Activated T-helper 17 cell treated with anti-CD3 and anti-CD28 coated beads, Interleukin-2, amount 50 U/mL, for 72 hours (primary cell): ENCODE data around the gene ASIC5. TPM values are rescaled to one million over a fixed set of nuclear protein-coding genes. Genes with fewer than 3 reads are reported as not detected.

Experiments used
- ATAC-seq: fragments of 150-1000 bp; cut with Tn5 transposase; replicated peaks from 2 replicates; pipeline ENCODE4 v1.10.0; 2021; ENCODE audit warnings: mild to moderate bottlenecking, moderate library complexity
- H3K27ac Mint-ChIP-seq: one replicate; pipeline ENCODE4 v1.8.0; 2022; ENCODE audit warnings: mixed read lengths
- H3K27me3 Mint-ChIP-seq: one replicate; pipeline ENCODE4 v1.8.0; 2022; ENCODE audit warnings: mixed read lengths
- H3K36me3 Mint-ChIP-seq: one replicate; pipeline ENCODE4 v1.8.0; 2022; ENCODE audit warnings: low read depth, mild to moderate bottlenecking, mixed read lengths
- H3K4me1 Mint-ChIP-seq: one replicate; pipeline ENCODE4 v1.8.0; 2022; ENCODE audit warnings: mixed read lengths
- H3K4me3 Mint-ChIP-seq: one replicate; pipeline ENCODE4 v1.8.0; 2022; ENCODE audit warnings: mild to moderate bottlenecking, mixed read lengths
- H3K9me3 Mint-ChIP-seq: one replicate; pipeline ENCODE4 v1.8.0; 2022; ENCODE audit warnings: mixed read lengths
- total RNA-seq, 2 donors: library from RNA; stranded (reverse); gene quantifications; one replicate each; pipeline ENCODE4 v1.2.3, GENCODE V29; 2022

Gene ASIC5
- total RNA-seq, 2 donors from 2014 or later: not detected

GRCh38 chr4:155846929-155847328 lies 19.1 kb downstream of the ASIC5 start:
- Mint-ChIP-seq H3K27me3 (no peaks in the 10 kb centered on the region), H3K27ac (no peak overlapping the region), H3K4me3 (no peak overlapping the region), H3K9me3 (no peaks in the 10 kb centered on the region), H3K36me3 (no peaks in the 10 kb centered on the region), H3K4me1 (no peaks in the 10 kb centered on the region)
- no peak for ATAC-seq

GRCh38 chr4:155842080-155842479 lies 24.0 kb downstream of the ASIC5 start:
- no peak overlapping the region for H3K4me3 Mint-ChIP-seq
- no peak overlapping the region for H3K27ac Mint-ChIP-seq
- ATAC-seq: no peak
- no peaks in the 10 kb centered on the region for H3K9me3 Mint-ChIP-seq
- no peaks in the 10 kb centered on the region for H3K36me3 Mint-ChIP-seq
- H3K27me3 Mint-ChIP-seq: peaks cover 7% of the 10 kb centered on the region
- no peaks in the 10 kb centered on the region for H3K4me1 Mint-ChIP-seq

GRCh38 chr4:155837203-155837796 lies 28.8 kb downstream of the ASIC5 start:
- no peak overlapping the region for H3K27ac Mint-ChIP-seq
- ATAC-seq: no peak
- no peaks in the 10 kb centered on the region for H3K9me3 Mint-ChIP-seq
- H3K4me3 Mint-ChIP-seq: no peak overlapping the region
- H3K27me3 Mint-ChIP-seq: peaks cover 7% of the 10 kb centered on the region
- H3K36me3 Mint-ChIP-seq: no peaks in the 10 kb centered on the region
- H3K4me1 Mint-ChIP-seq: no peaks in the 10 kb centered on the region

- no peak overlapping the region for H3K27ac Mint-ChIP-seq
- no peaks in the 10 kb centered on the region for H3K4me1 Mint-ChIP-seq
- no peaks in the 10 kb centered on the region for H3K27me3 Mint-ChIP-seq
- no peak overlapping the region for H3K4me3 Mint-ChIP-seq
- H3K9me3 Mint-ChIP-seq: no peaks in the 10 kb centered on the region
- H3K36me3 Mint-ChIP-seq: no peaks in the 10 kb centered on the region
- no peak for ATAC-seq
These were observed 33.4 kb downstream of the ASIC5 start for GRCh38 chr4:155832664-155833063.

GRCh38 chr4:155828628-155829027 lies 37.4 kb downstream of the ASIC5 start:
- Mint-ChIP-seq H3K9me3 (no peaks in the 10 kb centered on the region), H3K36me3 (no peaks in the 10 kb centered on the region), H3K27me3 (peaks cover 16% of the 10 kb centered on the region), H3K4me1 (no peaks in the 10 kb centered on the region), H3K27ac (no peak overlapping the region), H3K4me3 (no peak overlapping the region)
- ATAC-seq: no peak

- no peak for ATAC-seq
- H3K27me3 Mint-ChIP-seq: peaks cover 23% of the 10 kb centered on the region
- no peak overlapping the region for H3K4me3 Mint-ChIP-seq
- no peaks in the 10 kb centered on the region for H3K9me3 Mint-ChIP-seq
- no peak overlapping the region for H3K27ac Mint-ChIP-seq
- no peaks in the 10 kb centered on the region for H3K4me1 Mint-ChIP-seq
- H3K36me3 Mint-ChIP-seq: no peaks in the 10 kb centered on the region
These were observed 43.5 kb downstream of the ASIC5 start for GRCh38 chr4:155822572-155822971.

GRCh38 chr4:155820887-155821518 lies 45.1 kb downstream of the ASIC5 start:
- Mint-ChIP-seq H3K4me1 (no peaks in the 10 kb centered on the region), H3K9me3 (no peaks in the 10 kb centered on the region), H3K4me3 (no peak overlapping the region), H3K27ac (no peak overlapping the region), H3K36me3 (no peaks in the 10 kb centered on the region), H3K27me3 (peaks cover 22% of the 10 kb centered on the region)
- no peak for ATAC-seq

- Mint-ChIP-seq H3K9me3 (no peaks in the 10 kb centered on the region), H3K27me3 (peaks cover 16% of the 10 kb centered on the region), H3K27ac (no peak overlapping the region), H3K4me1 (no peaks in the 10 kb centered on the region), H3K4me3 (no peak overlapping the region), H3K36me3 (no peaks in the 10 kb centered on the region)
- no peak for ATAC-seq
These were observed 47.0 kb downstream of the ASIC5 start for GRCh38 chr4:155819066-155819465.

GRCh38 chr4:155818639-155819038 lies 47.4 kb downstream of the ASIC5 start:
- no peaks in the 10 kb centered on the region for H3K36me3 Mint-ChIP-seq
- no peak for ATAC-seq
- H3K9me3 Mint-ChIP-seq: no peaks in the 10 kb centered on the region
- no peak overlapping the region for H3K4me3 Mint-ChIP-seq
- H3K27ac Mint-ChIP-seq: no peak overlapping the region
- H3K4me1 Mint-ChIP-seq: no peaks in the 10 kb centered on the region
- peaks cover 15% of the 10 kb centered on the region for H3K27me3 Mint-ChIP-seq

- no peak for ATAC-seq
- H3K27ac Mint-ChIP-seq: no peak overlapping the region
- H3K4me1 Mint-ChIP-seq: no peaks in the 10 kb centered on the region
- H3K9me3 Mint-ChIP-seq: no peaks in the 10 kb centered on the region
- no peak overlapping the region for H3K4me3 Mint-ChIP-seq
- H3K36me3 Mint-ChIP-seq: no peaks in the 10 kb centered on the region
- peaks cover 8% of the 10 kb centered on the region for H3K27me3 Mint-ChIP-seq
These were observed 55.0 kb downstream of the ASIC5 start for GRCh38 chr4:155811083-155811482.

GRCh38 chr4:155809835-155810234 lies 56.2 kb downstream of the ASIC5 start:
- Mint-ChIP-seq H3K4me3 (no peak overlapping the region), H3K27me3 (peaks cover 3% of the 10 kb centered on the region), H3K27ac (no peak overlapping the region), H3K36me3 (no peaks in the 10 kb centered on the region), H3K4me1 (no peaks in the 10 kb centered on the region), H3K9me3 (no peaks in the 10 kb centered on the region)
- ATAC-seq: peak; percentile 72

GRCh38 chr4:155807021-155807420 lies 59.1 kb downstream of the ASIC5 start:
- ATAC-seq: no peak
- Mint-ChIP-seq H3K4me3 (no peak overlapping the region), H3K9me3 (no peaks in the 10 kb centered on the region), H3K27me3 (no peaks in the 10 kb centered on the region), H3K27ac (no peak overlapping the region), H3K4me1 (no peaks in the 10 kb centered on the region), H3K36me3 (no peaks in the 10 kb centered on the region)

- no peak overlapping the region for H3K4me3 Mint-ChIP-seq
These were observed 61.1 kb downstream of the ASIC5 start for GRCh38 chr4:155805016-155805415.

GRCh38 chr4:155802190-155802959 lies 63.7 kb downstream of the ASIC5 start:
- no peak for ATAC-seq
- Mint-ChIP-seq H3K4me3 (no peak overlapping the region), H3K36me3 (no peaks in the 10 kb centered on the region), H3K4me1 (no peaks in the 10 kb centered on the region), H3K27ac (no peak overlapping the region), H3K27me3 (peaks cover 3% of the 10 kb centered on the region), H3K9me3 (no peaks in the 10 kb centered on the region)

More at GRCh38 chr4:155805016-155805415, 61.1 kb downstream of the ASIC5 start:
- H3K4me1 Mint-ChIP-seq: no peaks in the 10 kb centered on the region
- no peak overlapping the region for H3K27ac Mint-ChIP-seq
- no peaks in the 10 kb centered on the region for H3K36me3 Mint-ChIP-seq
- ATAC-seq: no peak
- no peaks in the 10 kb centered on the region for H3K9me3 Mint-ChIP-seq
- H3K27me3 Mint-ChIP-seq: no peaks in the 10 kb centered on the region
